Testis (tissue), 3 donors: Measurements from ENCODE around the gene GSG1L. TPM values are rescaled to one million over a fixed set of nuclear protein-coding genes. Genes with fewer than 3 reads are reported as not detected.

Experiments used
- DNase-seq: peaks from one replicate; pipeline ENCODE4 v3.0.0-alpha.2; 2019
- H3K27ac ChIP-seq, 2 donors: fragments of 200-600 bp; sonication (generic); one replicate each; pipeline ENCODE4 v1.5.1; 2019
- H3K27me3 ChIP-seq: fragments of 200-600 bp; sonication (generic); one replicate; pipeline ENCODE4 v1.5.1; 2019
- H3K36me3 ChIP-seq: fragments of 200-600 bp; sonication (generic); one replicate; pipeline ENCODE4 v1.5.1; 2017; ENCODE audit warnings: low read depth; ENCODE audit errors: missing control alignments
- H3K4me1 ChIP-seq: fragments of 200-600 bp; sonication (generic); one replicate; pipeline ENCODE4 v1.5.1; 2019
- H3K4me3 ChIP-seq, 2 donors: fragments of 200-600 bp; sonication (generic); one replicate each; pipeline ENCODE4 v1.5.1; 2017 to 2019
- H3K9me3 ChIP-seq: fragments of 200-600 bp; sonication (generic); one replicate; pipeline ENCODE4 v1.5.1; 2017
- POLR2A ChIP-seq: fragments of 450-650 bp; IDR thresholded peaks from one replicate; pipeline ENCODE4 v1.6.1; 2017; ENCODE audit warnings: antibody characterized with exemption, mild to moderate bottlenecking, moderate library complexity
- WGBS, 2 donors: methylation state at CpG; one replicate each; pipeline ENCODE4 v1.1.5; 2018; 5-methylcytosine and 5-hydroxymethylcytosine counted together
- intact Hi-C: fragments of 100-400 bp; cut with DNase I; formaldehyde crosslinking; loops from one replicate; pipeline ENCODE4 v1.15.1; 2023; ENCODE audit warnings: low total_unique reads
- polyA plus RNA-seq: library from polyadenylated mRNA; stranded (reverse); fragments of 350-450 nt; fragmentation: Illumina TruSeq; extraction: RNeasy Lipid Tissue Mini Kit (QIAGEN cat#74804); gene quantifications from one replicate; pipeline ENCODE4 v1.2.3, GENCODE V29; 2014; ENCODE audit warnings: low read depth, low replicate concordance; ENCODE audit not compliant: insufficient read depth
- total RNA-seq, 2 donors: library from RNA; depleted of rRNA; stranded (reverse); fragments of >200 nt; gene quantifications; one replicate each; pipeline ENCODE4 v1.2.3, GENCODE V29; 2016
- TF ChIP-seq, protein P1 (sequence below), 3 experiments: fragments of 450-650 bp in 2 of 3; fragments of 200-600 bp in 1 of 3; sonication (generic) in 1 of 3; IDR thresholded peaks; one replicate each; pipeline ENCODE4 v1.5.1; 2016 to 2019; ENCODE audit warnings: antibody characterized with exemption in 3 of 3, mild to moderate bottlenecking in 2 of 3, moderate library complexity in 1 of 3

GSG1L gene
- total and polyA plus RNA-seq, 3 donors from 2014 or later = 1.1 to 2.8 (median 1.9) TPM

DNA sequence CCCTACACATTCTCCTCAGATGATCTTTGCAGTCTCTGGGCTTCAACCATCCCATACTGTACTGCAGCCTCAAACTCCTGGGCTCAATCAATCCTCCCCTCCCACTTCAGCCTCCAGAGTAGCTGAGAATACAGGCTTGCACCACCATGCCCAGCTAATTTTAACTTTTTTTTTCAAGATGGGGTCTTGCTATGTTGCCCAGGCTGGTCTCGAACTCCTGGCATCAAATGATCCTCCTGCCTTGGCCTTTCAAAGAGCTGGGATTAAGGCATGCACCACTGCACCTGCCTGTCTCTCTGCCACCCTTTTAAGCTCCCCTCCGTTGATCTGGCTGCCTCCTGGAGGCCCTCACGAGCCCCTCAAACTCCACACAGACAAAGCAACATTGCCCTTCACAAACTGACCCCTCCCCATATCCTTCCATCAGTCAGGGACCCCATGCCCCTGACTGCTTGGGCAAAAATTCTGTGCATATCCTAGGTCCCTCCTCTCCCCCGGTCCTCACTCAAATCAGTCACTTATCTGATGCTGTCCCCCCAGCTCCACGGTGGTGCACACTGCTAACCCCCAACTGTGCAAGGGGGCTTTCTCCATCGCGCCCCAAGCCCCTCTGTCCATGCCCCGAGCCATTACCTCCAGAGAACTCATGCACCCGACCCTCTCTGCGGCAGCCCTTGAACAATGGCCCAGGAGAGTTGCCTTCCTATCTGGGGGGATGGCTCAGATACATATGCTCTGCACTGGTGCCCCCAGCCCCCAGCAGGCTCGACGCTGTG lies 260.7 kb downstream of the GSG1L start:
- DNase-seq = no peak
- Histone ChIP-seq H3K27me3 (no peaks in the 10 kb centered on the region), H3K9me3 (no peaks in the 10 kb centered on the region)

DNA sequence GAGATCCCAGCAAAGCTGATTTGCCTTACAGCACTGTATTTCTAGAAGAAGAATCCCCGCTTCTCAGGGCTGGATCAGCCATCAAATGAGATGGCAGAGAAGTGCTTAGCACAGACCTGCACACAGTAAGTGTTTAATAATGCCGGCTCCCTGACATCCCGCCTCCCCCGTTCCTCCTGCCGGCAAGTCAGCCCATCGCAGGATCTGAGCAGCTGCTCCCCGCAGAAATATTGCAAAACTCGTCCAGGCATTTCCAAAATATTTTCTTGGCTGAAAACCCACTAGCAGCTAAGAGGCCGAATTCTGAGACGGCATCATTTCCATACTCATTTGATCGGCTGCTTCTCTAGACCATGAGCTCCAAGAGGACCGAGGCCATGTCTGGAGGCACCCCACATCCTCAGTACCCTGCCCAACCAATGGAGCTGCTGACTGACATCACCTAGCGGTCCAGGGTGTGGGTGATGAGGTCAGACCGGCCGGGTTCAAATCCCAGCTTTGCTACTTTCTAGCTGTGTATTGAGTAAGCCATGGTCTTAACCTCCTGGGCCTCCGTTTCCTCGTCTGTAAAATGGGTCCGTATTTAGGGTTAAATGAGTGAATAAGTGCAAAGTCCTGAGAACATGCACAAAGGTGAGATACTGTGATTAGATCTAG lies 262.1 kb downstream of the GSG1L start:
- H3K4me3 ChIP-seq = no peak overlapping the region
- no peak for DNase-seq

More for the DNA sequence above, 260.7 kb downstream of the GSG1L start:
- 74 to 76% methylated on average over 12 of the region's 12 CpGs for WGBS, 2 donors
- TF ChIP-seq, protein P1, sequence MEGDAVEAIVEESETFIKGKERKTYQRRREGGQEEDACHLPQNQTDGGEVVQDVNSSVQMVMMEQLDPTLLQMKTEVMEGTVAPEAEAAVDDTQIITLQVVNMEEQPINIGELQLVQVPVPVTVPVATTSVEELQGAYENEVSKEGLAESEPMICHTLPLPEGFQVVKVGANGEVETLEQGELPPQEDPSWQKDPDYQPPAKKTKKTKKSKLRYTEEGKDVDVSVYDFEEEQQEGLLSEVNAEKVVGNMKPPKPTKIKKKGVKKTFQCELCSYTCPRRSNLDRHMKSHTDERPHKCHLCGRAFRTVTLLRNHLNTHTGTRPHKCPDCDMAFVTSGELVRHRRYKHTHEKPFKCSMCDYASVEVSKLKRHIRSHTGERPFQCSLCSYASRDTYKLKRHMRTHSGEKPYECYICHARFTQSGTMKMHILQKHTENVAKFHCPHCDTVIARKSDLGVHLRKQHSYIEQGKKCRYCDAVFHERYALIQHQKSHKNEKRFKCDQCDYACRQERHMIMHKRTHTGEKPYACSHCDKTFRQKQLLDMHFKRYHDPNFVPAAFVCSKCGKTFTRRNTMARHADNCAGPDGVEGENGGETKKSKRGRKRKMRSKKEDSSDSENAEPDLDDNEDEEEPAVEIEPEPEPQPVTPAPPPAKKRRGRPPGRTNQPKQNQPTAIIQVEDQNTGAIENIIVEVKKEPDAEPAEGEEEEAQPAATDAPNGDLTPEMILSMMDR (IDR thresholded peaks at IDR 0.05) = no peak
- no peak for TF ChIP-seq POLR2A
- intact Hi-C loops = no loop called here
- no peak overlapping the region for H3K27ac ChIP-seq
- H3K36me3 ChIP-seq = no peaks in the 10 kb centered on the region
- no peak overlapping the region for H3K4me3 ChIP-seq
- no peaks in the 10 kb centered on the region for H3K4me1 ChIP-seq

DNA sequence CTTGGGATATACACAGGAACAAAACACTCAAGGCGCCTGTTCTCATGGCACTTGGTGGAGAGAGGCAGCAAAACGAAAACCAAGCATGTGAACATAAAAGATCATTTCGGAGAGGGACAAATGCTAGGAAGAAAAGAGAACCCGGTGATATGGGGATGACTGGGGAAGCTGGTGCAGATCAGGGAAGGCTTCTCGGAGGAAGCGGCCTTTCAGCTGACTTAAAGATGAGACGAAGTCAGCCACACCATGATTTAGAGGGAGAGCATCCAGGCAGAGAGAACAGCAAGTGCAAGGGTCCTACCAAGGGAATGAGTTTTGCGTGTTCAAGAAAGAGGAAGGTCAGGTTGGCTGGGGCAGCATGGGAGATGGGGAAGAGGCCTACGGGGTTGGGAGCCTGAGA lies 262.7 kb downstream of the GSG1L start:
- intact Hi-C loops = no loop called here
- no peaks in the 10 kb centered on the region for H3K27me3 ChIP-seq

More for the DNA sequence above, 262.1 kb downstream of the GSG1L start:
- WGBS, 2 donors = 66 to 78% methylated on average over 18 of the region's 18 CpGs
- no peaks in the 10 kb centered on the region for H3K4me1 ChIP-seq
- H3K9me3 ChIP-seq = no peaks in the 10 kb centered on the region
- intact Hi-C loops = no loop called here
- H3K27me3 ChIP-seq = no peaks in the 10 kb centered on the region
- TF ChIP-seq POLR2A = no peak
- TF ChIP-seq, protein P1 (IDR thresholded peaks at IDR 0.05) = no peak
- H3K27ac ChIP-seq = no peak overlapping the region
- H3K36me3 ChIP-seq = no peaks in the 10 kb centered on the region

DNA sequence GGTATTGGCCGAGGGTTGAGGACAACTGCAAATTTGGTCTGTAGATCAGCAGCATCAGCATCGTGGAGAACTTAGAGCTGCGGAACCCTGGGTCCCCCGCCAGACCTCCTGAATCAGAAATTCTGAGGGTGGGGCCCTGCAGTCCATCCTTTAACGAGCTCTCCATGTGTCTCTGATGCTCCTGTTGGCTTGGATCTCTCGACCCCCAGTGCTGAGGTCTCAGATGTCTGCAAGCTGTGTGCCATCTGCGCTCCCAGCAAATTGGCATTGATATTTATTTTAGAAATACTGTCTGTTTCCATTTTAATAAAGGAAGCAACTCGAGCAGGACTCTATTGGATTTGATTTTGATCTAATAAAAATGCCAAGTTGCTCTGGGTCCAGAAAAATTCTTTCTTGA lies 263.6 kb downstream of the GSG1L start:
- H3K36me3 ChIP-seq = no peaks in the 10 kb centered on the region
- DNase-seq = no peak
- H3K27ac ChIP-seq = no peak overlapping the region
- intact Hi-C loops = no loop called here
- TF ChIP-seq, protein P1 (IDR thresholded peaks at IDR 0.05) = no peak
- TF ChIP-seq POLR2A = no peak
- H3K4me1 ChIP-seq = no peaks in the 10 kb centered on the region
- H3K27me3 ChIP-seq = no peaks in the 10 kb centered on the region
- H3K9me3 ChIP-seq = no peaks in the 10 kb centered on the region
- 72 to 73% methylated on average over 8 of the region's 8 CpGs for WGBS, 2 donors
- H3K4me3 ChIP-seq = no peak overlapping the region

More for the DNA sequence above, 262.7 kb downstream of the GSG1L start:
- Histone ChIP-seq H3K27ac (no peak overlapping the region), H3K36me3 (no peaks in the 10 kb centered on the region), H3K4me1 (no peaks in the 10 kb centered on the region), H3K9me3 (no peaks in the 10 kb centered on the region), H3K4me3 (no peak overlapping the region)
- TF ChIP-seq, protein P1 (IDR thresholded peaks at IDR 0.05) = no peak
- no peak for TF ChIP-seq POLR2A
- DNase-seq = no peak
- 85 to 86% methylated on average over 9 of the region's 9 CpGs for WGBS, 2 donors
